SK-N-SH (cell line): Measurements from ENCODE around the gene EVA1B. TPM values are rescaled to one million over a fixed set of nuclear protein-coding genes. Genes with fewer than 3 reads are reported as not detected.

Source experiments
- CTCF ChIA-PET: fragments of 300-600, 350-600 bp; formaldehyde crosslinking; extraction: SDS; loops from one replicate; lab custom pipeline; 2021; lab: Yijun Ruan, JAX
- POLR2A ChIA-PET: fragments of 350-600 bp; sonication (Branson Sonifier 250); formaldehyde crosslinking; extraction: SDS; loops from one replicate; lab custom pipeline; 2020; ENCODE audit warnings: antibody characterized with exemption, inconsistent platforms; lab: Yijun Ruan, JAX
- DNase-seq: peaks from one replicate; pipeline ENCODE4 v3.0.0; 2012
- H2AFZ ChIP-seq: fragments of 200-600 bp; sonication (generic); 2 replicates; pipeline ENCODE4 v1.8.1; 2016; ENCODE audit warnings: antibody characterized with exemption, mild to moderate bottlenecking, low read depth
- H3F3A ChIP-seq: fragments of 200-600 bp; sonication (generic); replicated peaks from 2 replicates; pipeline ENCODE3; 2016; ENCODE audit warnings: antibody characterized with exemption, mild to moderate bottlenecking; ENCODE audit not compliant: insufficient read depth
- H3K27ac ChIP-seq, 2 experiments: fragments of 200-500 bp in 1 of 2; fragments of 200-600 bp in 1 of 2; sonication (Bioruptor generic) in 1 of 2; sonication (generic), shearing (Covaris generic) in 1 of 2; 2 replicates each; pipeline versions ENCODE4 v1.5.1 to v1.6.1; 2014 to 2016; ENCODE audit warnings: low read depth in 2 of 2, inconsistent platforms in 1 of 2, low read length in 1 of 2, mild to moderate bottlenecking in 1 of 2, mixed read lengths in 1 of 2
- H3K27me3 ChIP-seq: fragments of 200-600 bp; sonication (generic), shearing (Covaris generic); 2 replicates; pipeline ENCODE4 v1.6.1; 2016; ENCODE audit warnings: mixed run types; ENCODE audit not compliant: insufficient read depth
- H3K36me3 ChIP-seq, 2 experiments: fragments of 200-500 bp in 1 of 2; fragments of 200-600 bp in 1 of 2; sonication (Bioruptor generic) in 1 of 2; sonication (generic) in 1 of 2; replicated peaks in 1 of 2; 2 replicates each; pipeline versions ENCODE3 to v1.5.1; 2014 to 2016; ENCODE audit warnings: low read length in 1 of 2, mild to moderate bottlenecking in 1 of 2; ENCODE audit not compliant: insufficient read depth in 2 of 2, control insufficient read depth in 1 of 2
- H3K4me1 ChIP-seq, 2 experiments: fragments of 200-500 bp in 1 of 2; fragments of 200-600 bp in 1 of 2; sonication (Bioruptor generic) in 1 of 2; sonication (generic), shearing (Covaris generic) in 1 of 2; 2 replicates each; pipeline versions ENCODE4 v1.5.1 to v1.6.1; 2014 to 2016; ENCODE audit warnings: low read depth in 1 of 2, low read length in 1 of 2, mixed run types in 1 of 2; ENCODE audit not compliant: insufficient read depth in 2 of 2, control insufficient read depth in 1 of 2
- H3K4me2 ChIP-seq: fragments of 200-600 bp; sonication (generic), shearing (Covaris generic); 2 replicates; pipeline ENCODE4 v1.6.1; 2017; ENCODE audit warnings: mixed run types
- H3K4me3 ChIP-seq, 2 experiments: fragments of 200-500 bp in 1 of 2; fragments of 200-600 bp in 1 of 2; sonication (Bioruptor generic) in 1 of 2; sonication (generic), shearing (Covaris generic) in 1 of 2; 2 replicates each; pipeline versions ENCODE4 v1.5.1 to v1.8.1; 2014 to 2016; ENCODE audit warnings: low read depth in 2 of 2, inconsistent platforms in 1 of 2, low read length in 1 of 2, mild to moderate bottlenecking in 1 of 2, mixed read lengths in 1 of 2, moderate library complexity in 1 of 2
- H3K79me2 ChIP-seq: fragments of 200-600 bp; sonication (generic); 2 replicates; pipeline ENCODE4 v1.8.1; 2017; ENCODE audit warnings: mild to moderate bottlenecking; ENCODE audit not compliant: insufficient read depth
- H3K9ac ChIP-seq: fragments of 200-600 bp; sonication (generic); 2 replicates; pipeline ENCODE4 v1.6.1; 2017; ENCODE audit warnings: mixed run types
- H3K9me2 ChIP-seq: fragments of 200-600 bp; sonication (generic); 2 replicates; pipeline ENCODE4 v1.6.1; 2017; ENCODE audit warnings: mixed run types
- H3K9me3 ChIP-seq: fragments of 200-600 bp; sonication (generic); 2 replicates; pipeline ENCODE4 v1.6.1; 2017; ENCODE audit warnings: mixed run types, mild to moderate bottlenecking, moderate library complexity
- H4K20me1 ChIP-seq: fragments of 200-600 bp; sonication (generic); 2 replicates; pipeline ENCODE4 v1.6.1; 2017; ENCODE audit warnings: mild to moderate bottlenecking, mixed run types; ENCODE audit not compliant: insufficient read depth
- CHD2 ChIP-seq: fragments of 150-350 bp; IDR thresholded peaks from 2 replicates; pipeline ENCODE4 v1.6.1; 2018; ENCODE audit warnings: low read length; ENCODE audit not compliant: partially characterized antibody
- GATA2 ChIP-seq: sonication (generic); formaldehyde crosslinking; IDR thresholded peaks from 2 replicates; pipeline ENCODE4 v1.5.0; 2020; ENCODE audit warnings: mild to moderate bottlenecking, missing genetic modification reagents
- JUND ChIP-seq: IDR thresholded peaks from 2 replicates; pipeline ENCODE4 v1.4.0; 2012
- MXI1 ChIP-seq: IDR thresholded peaks from 2 replicates; pipeline ENCODE4 v1.6.1; 2012; ENCODE audit warnings: mild to moderate bottlenecking, low read depth, low read length, improper control_type of control experiment
- NRF1 ChIP-seq: IDR thresholded peaks from 2 replicates; pipeline ENCODE4 v1.6.1; 2012; ENCODE audit warnings: low read depth, mild to moderate bottlenecking, low read length
- POLR2AphosphoS5 ChIP-seq: IDR thresholded peaks from 2 replicates; pipeline ENCODE4 v1.6.1; 2012; ENCODE audit warnings: low read depth, low read length
- RAD21 ChIP-seq: IDR thresholded peaks from 2 replicates; pipeline ENCODE4 v1.6.1; 2012; ENCODE audit warnings: mild to moderate bottlenecking, low read length
- RCOR1 ChIP-seq: fragments of 150-350 bp; IDR thresholded peaks from 2 replicates; pipeline ENCODE4 v1.6.1; 2017; ENCODE audit warnings: antibody characterized with exemption, low read length
- RXRA ChIP-seq: IDR thresholded peaks from 2 replicates; pipeline ENCODE4 v1.4.0; 2012; ENCODE audit warnings: low read depth, mild to moderate bottlenecking, borderline replicate concordance
- SMC3 ChIP-seq: IDR thresholded peaks from 2 replicates; pipeline ENCODE4 v1.6.1; 2012; ENCODE audit warnings: low read depth, low read length, improper control_type of control experiment
- TAF1 ChIP-seq: IDR thresholded peaks from 2 replicates; pipeline ENCODE4 v1.6.1; 2012; ENCODE audit warnings: low read depth, mild to moderate bottlenecking, low read length, moderate library complexity, borderline replicate concordance
- TEAD4 ChIP-seq: IDR thresholded peaks from 2 replicates; pipeline ENCODE4 v1.4.0; 2012; ENCODE audit warnings: mild to moderate bottlenecking, borderline replicate concordance; ENCODE audit not compliant: insufficient read depth
- WGBS: methylation state at CpG from one replicate; pipeline ENCODE4 v1.1.6; 2017; ENCODE audit warnings: low lambda C conversion rate; 5-methylcytosine and 5-hydroxymethylcytosine counted together
- polyA plus RNA-seq, 3 experiments: library from polyadenylated mRNA; depleted of rRNA; stranded (reverse); fragments of >200 nt; gene quantifications; 2 replicates each; pipeline ENCODE4 v1.2.3, GENCODE V29; 2012

Gene EVA1B
- polyA plus RNA-seq, 1 of the 3 experiments (the other 2 are of a cell fraction), result 38.9 TPM

DNA sequence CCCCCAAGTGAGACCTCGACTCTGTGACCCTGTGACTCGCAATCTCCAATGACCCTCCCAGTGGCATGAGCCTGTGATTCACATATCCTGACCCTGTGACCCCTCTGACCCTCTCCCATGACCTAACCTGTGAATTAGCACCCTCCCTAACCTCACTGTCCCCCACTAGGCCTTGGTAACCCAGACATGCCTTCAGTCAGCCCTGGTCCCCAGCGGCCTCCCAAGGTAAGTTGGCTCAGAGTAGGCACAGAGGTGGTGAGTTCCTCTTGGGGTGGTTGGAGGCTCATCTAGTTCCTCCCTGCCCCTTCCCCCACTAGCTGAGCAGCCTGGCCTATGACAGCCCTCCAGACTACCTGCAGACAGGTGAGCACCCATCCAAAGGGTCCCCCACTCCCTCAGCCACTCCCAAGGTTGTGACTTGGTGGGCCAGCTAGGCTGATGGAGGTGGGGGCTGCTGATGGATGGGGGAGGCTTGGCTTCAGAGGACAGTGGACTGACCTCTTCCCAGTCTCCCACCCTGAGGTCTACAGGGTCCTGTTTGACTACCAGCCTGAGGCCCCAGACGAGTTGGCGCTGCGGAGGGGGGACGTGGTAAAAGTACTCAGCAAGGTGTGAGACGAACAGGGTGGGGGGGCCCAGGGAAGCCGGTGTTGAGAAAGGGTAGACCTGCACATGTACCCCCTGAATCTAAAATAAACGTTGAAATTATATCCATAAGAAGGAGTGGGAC is 15.7 kb downstream of the EVA1B start:
- Histone ChIP-seq H3K4me2 (peak overlapping the region; percentile 77), H3K36me3 (peaks cover 20 to 63% of the 10 kb centered on the region in 2 experiments), H3K4me3 (peak overlapping the region; percentile 46 to 60; a peak in 3 of 4 replicates), H3K27me3 (no peaks in the 10 kb centered on the region), H4K20me1 (no peaks in the 10 kb centered on the region), H3K9me3 (no peaks in the 10 kb centered on the region), H3K79me2 (peaks cover 8% of the 10 kb centered on the region; the same call in 1 of the 2 replicates), H3K4me1 (peaks cover 0 to 12% of the 10 kb centered on the region in 2 experiments; a peak in 2 of 4 replicates)
- no peak for DNase-seq
- 99% methylated on average over 7 of the region's 10 CpGs for WGBS
- POLR2A ChIA-PET, result interaction anchor here (0.7 to 2.0 kb wide), 5 partner anchors 11 to 158 kb away, joined by 3 to 6 read pairs (median 5); partner anchors contain the start of genes LSM10 and TRAPPC3
- no peak for TF ChIP-seq JUND
- TF ChIP-seq, all 33 proteins: peak for 0
- CTCF ChIA-PET, result interaction anchor here (0.6 to 3.1 kb wide), 10 partner anchors 8 to 158 kb away, joined by 3 to 11 read pairs (median 4); partner anchors contain the start of genes EVA1B and TRAPPC3
- Histone ChIP-seq H3K9ac (peak overlapping the region; percentile 39), H3F3A (peaks cover 28% of the 10 kb centered on the region), H2AFZ (no peak overlapping the region), H3K27ac (no peak overlapping the region; a peak in 1 of 4 replicates), H3K9me2 (no peaks in the 10 kb centered on the region)

DNA sequence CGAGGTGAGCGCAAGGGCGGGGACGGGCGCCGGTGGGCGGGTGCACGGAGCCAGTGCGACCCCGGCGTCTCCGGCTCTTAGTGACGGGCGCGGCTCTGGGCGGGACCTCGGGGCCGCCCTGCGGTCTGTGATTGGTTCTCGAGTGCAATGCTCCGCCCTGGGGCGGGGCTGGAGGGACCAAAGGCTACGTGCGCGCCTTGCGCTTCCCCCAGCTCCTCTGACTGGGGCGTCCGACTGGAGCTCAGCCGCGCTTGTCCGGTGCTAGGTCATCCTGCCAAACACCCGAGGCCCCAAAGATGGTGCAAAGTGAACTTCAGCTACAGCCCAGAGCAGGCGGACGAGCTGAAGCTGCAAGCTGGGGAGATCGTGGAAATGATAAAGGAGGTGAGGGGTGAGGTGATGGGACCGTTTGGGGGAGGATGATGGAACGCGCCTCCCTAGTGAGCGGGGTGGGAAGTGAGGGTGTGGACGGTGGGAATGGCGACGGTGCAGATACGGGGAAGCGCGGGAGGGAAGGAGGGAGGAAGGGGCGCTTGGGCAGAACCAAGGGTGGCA is 16.5 kb downstream of the EVA1B start:
- Histone ChIP-seq H3K4me2 (peak overlapping the region; percentile 77), H3K4me1 (peaks cover 0 to 12% of the 10 kb centered on the region in 2 experiments; a peak in 2 of 4 replicates), H3K27ac (peak overlapping the region in 1 of 2 experiments; percentile 34; a peak in 1 of 4 replicates), H3K36me3 (peaks cover 27 to 62% of the 10 kb centered on the region in 2 experiments), H2AFZ (no peak overlapping the region), H3K4me3 (peak overlapping the region; percentile 46 to 60), H3K9me2 (no peaks in the 10 kb centered on the region), H3K79me2 (peaks cover 11% of the 10 kb centered on the region; the same call in 1 of the 2 replicates), H4K20me1 (no peaks in the 10 kb centered on the region), H3K27me3 (no peaks in the 10 kb centered on the region), H3F3A (peaks cover 31% of the 10 kb centered on the region), H3K9ac (peak overlapping the region; percentile 39), H3K9me3 (no peaks in the 10 kb centered on the region)
- WGBS, result 13% methylated on average over 25 of the region's 46 CpGs
- ChIA-PET CTCF (interaction anchor here (0.6 to 3.1 kb wide), 10 partner anchors 9 to 157 kb away, joined by 3 to 11 read pairs (median 3); partner anchors contain the start of genes EVA1B and TRAPPC3), POLR2A (interaction anchor here (0.7 to 2.0 kb wide), 6 partner anchors 12 to 157 kb away, joined by 3 to 6 read pairs (median 4); partner anchors contain the start of genes LSM10 and TRAPPC3)
- TF ChIP-seq RAD21 (0 out of 2 replicates have a peak, but pooled peaks have one; percentile 20), TAF1 (0 out of 2 replicates have a peak, but pooled peaks have one; percentile 40), POLR2AphosphoS5 (peak; percentile 79), NRF1 (peak; percentile 31; the same call in 1 of the 2 replicates), SMC3 (peak; percentile 18; the same call in 1 of the 2 replicates), MXI1 (peak; percentile 60; the same call in 1 of the 2 replicates), RXRA (no peak), CHD2 (no peak), TEAD4 (no peak), GATA2 (CRISPR knock-in tag) (peak; percentile 62), RCOR1 (no peak)
- peak; percentile 99 for DNase-seq
